ENCODE data around the gene SLC12A6. TPM values are rescaled to one million over a fixed set of nuclear protein-coding genes. Genes with fewer than 3 reads are reported as not detected.
A peak's percentile ranks its signal among the peaks of the same experiment; 100 is the strongest.
"Not testable (repeated sequence)": the region's sequence is repeated elsewhere in the genome, so short reads cannot be mapped to it uniquely, and the experiment has no call there.

The SLC12A6 gene
- 35.1 TPM for polyA plus RNA-seq (ENCODE audit: insufficient read length)
- long read RNA-seq, donor 1, partial matches to known transcripts: 81 of 194 reads
- long read RNA-seq, donor 1, other reads (novel, unspliced or antisense): 112 of 194 reads
- long read RNA-seq, donor 2: 0 reads
- long read RNA-seq, donor 3: 0 reads
- long read RNA-seq, donor 4: 0 reads
- long read RNA-seq, donor 5, partial matches to known transcripts: 0 of 1 reads
- long read RNA-seq, donor 5, other reads (novel, unspliced or antisense): 0 of 1 reads
- long read RNA-seq, donor 6: 0 reads
- long read RNA-seq, donor 7: 0 reads
- long read RNA-seq, donor 8: 0 reads

DNA sequence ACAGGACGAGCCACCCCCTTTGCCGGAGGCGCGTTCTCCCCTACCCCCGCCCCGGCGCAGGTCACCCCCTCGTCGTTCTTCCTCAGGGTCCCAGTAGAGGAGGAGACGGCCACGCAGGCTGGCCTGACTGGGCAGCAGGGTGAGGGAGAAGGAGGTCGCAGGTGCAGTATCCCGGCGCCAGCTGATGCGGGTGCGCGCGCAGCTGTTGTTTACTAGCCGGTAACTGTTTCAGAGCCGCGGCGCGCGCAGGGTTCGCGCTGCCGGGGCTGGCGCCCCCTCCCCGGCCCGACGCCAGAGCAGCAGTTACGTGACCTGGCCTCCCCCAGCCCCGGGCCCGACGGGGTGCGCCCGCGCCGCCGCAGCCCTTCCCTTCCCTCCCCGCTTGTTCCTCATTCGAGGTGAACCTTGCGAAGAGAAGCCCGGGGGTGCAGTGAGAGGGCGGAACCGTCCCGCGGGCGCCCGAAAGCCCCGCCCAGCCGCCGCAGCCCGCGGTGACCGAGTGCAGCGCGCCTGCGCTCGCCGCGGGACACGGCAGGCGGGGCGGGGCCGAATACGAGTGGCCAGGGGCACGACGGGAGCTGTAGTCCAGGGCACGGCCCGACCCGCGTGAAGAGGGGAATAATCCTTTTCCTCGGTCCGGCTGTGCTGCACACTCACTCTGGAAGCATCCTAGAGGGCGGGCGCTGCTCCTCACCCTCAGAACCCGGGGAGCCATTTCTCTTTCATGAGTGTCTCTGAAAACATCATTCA is at the start of gene SLC12A6:
TSS of gene SLC12A6 (minus strand) at position 225 of the 750 bp plus-strand sequence. CDS start 1,101 bp downstream, outside the sequence.
- peak; percentile 84 for DNase-seq

DNA sequence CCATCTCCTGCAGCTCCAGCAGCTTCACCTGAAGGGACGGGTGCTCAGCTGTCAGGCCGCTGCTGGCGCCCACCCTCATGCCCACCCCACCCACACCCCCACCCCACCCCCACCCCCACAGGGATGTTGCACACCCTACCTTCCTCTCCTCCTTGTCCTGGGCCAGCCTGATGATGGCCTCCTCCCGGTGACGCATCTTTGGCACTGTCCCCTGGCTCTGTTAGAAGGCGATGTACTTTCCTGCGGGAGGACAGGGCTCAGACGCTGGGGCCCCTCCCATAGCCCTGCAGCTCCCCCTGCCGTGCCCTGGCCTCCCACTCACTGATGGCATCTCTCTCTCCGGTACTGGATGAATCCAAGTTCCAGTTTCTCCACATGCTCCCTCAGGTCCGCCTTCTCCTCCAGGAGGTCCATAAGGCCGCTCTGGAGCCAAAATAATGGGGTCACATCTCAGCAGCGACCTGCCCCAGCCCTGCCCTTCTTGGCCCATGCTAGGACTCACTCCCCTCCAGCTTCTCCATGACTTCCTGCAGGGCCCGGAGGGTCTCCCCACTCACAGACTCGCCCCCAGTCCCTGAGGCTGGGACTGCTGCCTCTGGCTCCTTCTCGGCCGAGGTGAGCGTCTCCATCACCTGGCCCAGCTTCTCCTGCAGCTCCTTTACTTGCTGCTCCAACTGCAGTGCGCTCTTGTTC is 44.4 kb upstream of the SLC12A6 start:
- not testable (repeated sequence) for DNase-seq

DNA sequence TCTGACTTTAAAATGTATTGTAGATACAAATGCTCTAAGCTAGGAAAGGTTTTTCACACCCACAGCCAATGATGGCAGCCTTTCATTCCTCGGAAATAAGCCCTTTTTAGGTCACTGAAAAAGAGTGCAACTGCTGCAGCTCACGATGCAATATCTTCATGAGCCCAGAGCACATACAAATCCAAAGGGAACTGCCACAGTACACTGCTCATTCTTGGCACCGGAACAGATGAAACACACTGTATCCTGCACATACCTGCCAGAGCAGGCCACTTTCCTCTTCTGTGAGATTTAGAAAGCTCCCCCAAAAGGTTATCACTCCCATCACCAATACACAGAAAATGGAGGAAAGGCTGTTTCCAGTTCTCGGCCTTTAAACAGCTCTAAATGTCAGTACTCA is 42.9 kb upstream of the SLC12A6 start:
- not testable (repeated sequence) for DNase-seq

DNA sequence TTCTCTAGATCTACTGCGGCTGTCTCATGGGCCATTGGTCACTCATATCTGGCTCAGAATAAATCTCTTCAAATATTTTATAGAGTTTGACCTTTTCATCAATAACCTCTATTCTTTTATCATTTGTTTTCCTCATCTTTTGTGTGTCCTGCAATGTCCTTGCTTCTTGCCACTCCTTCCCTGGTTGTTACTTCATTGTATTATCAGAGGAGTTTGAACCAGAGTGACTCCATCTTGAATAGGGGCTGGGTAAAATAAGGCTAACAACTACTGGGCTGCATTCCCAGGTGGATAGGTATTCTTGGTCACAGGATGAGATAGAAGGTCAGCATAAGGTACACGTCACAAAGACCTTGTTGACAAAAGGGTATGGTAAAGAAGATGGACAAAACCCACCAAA is 39.3 kb upstream of the SLC12A6 start:
- no peak for DNase-seq

DNA sequence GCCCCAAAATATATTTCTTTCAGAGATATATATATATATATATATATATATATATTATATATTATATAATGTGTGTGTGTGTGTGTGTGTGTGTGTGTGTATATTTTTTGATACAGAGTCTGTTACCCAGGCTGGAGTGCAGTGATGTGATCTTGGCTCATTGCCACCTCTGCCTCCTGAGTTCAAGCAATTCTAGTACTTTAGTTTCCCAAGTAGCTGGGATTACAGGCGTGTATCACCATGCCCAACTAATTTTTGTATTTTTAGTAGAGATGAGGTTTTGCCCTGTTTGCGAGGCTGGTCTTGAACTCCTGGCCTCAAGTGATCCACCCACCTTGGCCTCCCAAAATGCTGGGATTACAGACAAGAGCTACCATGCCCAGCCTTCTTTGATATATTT is 38.0 kb upstream of the SLC12A6 start:
- not testable (repeated sequence) for DNase-seq

DNA sequence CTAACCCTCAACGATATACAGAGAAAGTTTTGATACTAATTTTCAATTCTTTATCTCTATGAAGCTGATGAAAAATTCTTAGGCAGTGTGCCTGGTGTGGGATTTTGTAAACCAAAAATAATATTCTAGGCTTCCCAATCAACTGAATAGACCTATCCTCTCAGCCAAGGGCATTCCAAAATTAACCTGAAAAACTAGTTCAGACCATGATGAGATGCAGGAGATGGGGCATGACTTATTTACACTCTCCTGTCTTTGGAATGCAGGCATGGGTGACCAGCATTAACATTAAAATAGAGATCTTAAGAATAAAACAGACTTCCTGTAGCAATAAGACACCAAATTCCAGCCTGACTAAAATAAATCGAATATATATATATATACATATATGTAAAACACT is 37.2 kb upstream of the SLC12A6 start:
- no peak for DNase-seq

DNA sequence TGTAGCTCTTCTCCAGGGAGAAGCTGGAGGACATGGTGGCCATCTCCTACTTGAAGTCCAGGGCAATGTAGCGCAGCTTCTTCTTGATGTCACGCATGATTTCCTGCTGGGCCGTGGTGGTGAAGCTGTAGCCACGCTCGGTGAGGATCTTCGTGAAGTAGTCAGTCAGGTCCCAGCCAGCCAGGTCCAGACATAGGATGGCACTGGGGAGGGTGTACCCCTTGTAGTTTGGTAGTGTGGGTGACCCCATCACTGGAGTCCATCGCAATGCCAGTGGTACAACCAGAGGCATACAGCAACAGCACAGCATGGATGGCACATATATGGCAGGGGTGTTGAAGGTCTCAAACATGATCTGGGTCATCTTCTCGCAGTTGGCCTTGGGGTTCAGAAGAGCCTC is 36.4 kb upstream of the SLC12A6 start:
- no peak for DNase-seq

DNA sequence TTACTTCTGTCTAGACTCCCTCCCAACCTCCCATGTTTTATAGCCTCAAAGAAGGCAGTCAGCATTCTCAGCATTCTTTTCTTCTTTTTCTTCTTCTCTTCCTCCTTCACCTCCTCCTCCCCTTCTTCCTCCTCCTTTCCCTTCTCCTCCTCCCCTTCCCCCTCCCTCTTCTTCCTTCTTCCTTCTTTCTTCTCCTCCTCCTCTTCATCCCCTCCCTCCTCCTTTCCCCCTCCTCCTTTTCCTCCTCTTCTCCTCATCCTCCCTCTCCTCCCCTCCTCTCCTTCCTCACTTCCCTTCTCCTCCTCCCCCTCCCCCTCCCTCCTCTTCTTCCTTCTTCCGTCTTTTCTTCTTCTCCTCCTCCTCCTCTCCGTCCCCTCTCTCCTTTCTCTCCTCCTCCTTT is 33.1 kb upstream of the SLC12A6 start:
- DNase-seq: no peak

DNA sequence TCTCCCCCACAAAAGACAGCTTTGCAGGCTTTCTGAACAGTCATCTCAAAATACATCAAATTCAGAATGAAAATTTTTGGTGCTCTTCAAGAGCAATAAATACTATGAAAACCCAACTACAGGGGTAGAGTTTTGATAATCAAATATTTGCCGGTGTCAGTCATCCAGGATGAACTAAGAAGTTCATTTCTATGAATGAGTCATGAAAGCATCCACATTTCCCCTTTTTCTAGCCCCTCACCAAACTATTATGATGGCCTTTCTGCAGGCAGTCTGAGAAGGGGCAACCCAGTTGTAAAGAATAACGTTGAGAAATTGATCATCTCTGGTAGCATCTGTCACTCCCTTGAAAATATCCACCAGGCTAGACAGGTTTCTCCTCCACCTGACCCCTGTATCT is 32.5 kb upstream of the SLC12A6 start:
- no peak for DNase-seq

DNA sequence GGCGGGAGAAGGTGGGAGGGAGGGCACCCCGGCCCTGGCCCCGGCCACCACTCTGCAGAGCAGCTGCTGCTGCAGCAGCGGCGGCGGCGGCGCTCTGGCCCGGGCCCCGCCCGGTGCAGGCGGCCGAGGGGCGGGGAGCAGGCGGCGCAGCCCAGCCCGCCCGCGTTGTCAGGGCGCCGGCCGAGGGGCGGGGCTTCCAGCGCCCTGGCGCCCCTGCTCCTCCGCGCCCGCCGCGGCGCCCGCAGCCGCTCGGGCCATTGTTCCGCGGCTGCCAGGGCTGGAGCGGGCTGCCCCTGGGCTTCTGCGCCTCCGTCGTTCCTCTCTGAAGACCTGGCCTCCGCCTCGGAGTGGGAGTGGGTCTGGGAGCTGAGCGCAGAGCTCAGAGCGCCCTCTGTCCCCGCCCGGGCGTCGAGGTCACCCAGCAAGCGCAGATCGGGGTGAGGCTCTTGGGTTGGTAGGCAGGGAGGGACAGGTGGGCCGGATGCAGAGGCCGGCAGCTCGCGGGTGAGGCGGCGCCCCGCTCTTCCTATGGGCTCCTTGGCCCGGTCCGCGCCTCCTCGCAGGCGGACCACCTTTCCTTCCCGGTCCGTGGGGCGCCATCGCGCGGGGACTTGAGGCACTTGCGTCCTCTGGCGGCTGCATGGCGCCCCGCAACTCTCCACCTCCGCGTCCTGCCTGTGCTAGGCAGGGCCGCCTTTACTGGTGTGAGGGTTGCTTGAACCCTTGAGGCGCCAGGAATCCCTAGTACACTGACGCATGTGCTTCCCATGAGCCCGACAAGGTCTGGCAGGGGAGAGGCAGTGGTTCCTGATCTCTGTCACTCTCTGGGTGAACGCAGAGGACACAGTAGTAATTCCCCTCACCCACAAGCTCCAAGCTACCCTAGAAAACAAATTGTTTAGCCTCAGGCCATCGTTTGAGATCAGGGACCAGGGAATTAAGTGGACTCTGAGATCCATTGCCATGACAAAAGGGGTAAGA is 29.8 kb upstream of the SLC12A6 start, which contains the start of gene LPCAT4:
TSS of gene LPCAT4 (minus strand) at position 96 of the 981 bp plus-strand sequence. CDS start 96 bp downstream, outside the sequence.
- DNase-seq: peak; percentile 84

DNA sequence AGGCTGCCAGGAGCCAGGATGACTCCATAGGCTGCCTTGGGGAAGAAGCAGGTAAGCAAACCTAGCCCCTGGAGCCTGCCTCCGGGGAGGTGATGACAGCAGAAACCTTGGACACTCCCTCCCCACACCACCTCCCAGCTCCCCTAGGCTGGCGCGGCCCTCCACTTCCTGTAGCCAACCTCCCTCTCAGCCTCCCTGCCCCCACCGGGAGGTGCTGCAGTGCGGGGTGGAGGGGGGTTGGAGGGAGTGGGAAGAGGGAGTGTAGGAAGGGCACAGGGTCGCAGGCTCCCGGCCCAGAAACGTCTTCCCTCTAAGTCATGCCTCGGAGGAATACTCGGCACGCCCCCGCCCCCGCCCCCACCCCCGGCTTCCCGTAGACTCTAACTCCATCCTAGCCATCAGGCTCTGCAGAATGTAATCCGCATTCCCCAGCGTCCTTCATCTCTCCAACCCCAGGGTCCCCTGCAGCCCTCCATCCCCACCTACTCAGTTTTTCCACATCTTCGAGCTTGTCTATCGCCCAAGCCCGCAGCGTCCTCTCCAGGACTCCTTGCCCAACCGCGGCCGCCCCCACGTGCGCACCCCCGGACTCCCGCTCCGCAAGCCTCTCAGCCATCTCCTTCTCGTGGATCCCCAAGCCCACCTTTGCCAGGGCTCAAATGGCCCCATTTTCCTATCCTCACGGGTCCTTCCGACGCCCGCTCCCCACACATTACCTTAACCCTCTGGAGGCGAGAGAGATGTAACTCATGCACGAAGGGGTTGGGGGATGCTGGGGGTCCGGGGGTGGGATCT is 28.9 kb upstream of the SLC12A6 start:
- peak; percentile 63 for DNase-seq

DNA sequence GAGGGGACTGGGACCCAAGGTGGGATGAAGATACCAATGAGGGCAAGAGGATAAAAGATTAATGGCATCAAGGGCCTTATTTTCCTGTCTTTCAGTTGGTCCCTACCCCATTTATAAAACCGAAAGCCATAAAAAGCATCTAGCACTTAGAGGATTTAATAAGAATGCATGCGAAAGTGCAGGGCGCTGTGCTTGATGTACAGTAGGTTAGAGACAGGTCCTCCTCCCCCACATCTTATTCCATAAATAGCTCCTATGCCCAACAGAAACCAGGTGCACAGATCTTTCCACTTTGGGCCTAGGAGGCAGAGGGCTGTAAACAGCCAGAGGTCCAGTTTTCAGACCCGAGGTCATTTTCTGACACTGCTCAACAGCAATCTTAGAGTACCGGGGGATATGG is 28.3 kb upstream of the SLC12A6 start:
- no peak for DNase-seq

DNA sequence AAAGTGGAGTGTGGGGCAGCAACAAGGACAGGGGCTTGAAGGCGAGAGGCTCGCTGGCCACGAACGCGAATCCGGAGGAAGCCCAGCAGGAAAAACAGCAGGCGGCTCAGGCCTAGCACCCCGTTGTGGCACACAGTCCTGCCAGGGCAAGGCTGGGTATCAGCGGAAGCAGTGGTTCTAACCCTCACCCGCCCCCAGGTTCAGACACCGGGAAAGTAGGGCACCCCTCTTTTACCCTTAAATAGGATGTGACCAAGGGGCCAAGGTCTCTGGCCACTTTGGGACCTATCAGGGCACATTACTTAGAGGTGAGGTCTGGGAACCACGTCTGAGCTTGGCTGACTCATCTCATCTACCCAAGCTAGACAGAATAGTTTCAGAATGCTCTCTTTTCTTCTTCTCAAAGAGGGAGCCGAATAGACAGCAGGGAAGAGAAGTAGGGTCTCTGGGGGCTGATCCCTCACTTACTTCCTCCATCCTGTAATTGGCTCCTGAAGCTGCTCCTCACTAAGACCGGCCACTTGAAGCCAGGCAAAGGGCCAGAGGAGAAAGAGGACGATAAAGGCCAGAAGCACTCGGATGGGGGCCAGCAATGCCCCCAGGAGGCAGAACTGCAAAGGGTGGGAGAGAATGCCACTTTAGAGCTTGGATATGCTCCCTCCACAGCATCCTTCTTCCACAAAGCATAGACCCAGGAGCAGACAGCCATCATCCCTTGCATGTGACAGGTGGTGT is 27.7 kb upstream of the SLC12A6 start:
- DNase-seq: no peak

DNA sequence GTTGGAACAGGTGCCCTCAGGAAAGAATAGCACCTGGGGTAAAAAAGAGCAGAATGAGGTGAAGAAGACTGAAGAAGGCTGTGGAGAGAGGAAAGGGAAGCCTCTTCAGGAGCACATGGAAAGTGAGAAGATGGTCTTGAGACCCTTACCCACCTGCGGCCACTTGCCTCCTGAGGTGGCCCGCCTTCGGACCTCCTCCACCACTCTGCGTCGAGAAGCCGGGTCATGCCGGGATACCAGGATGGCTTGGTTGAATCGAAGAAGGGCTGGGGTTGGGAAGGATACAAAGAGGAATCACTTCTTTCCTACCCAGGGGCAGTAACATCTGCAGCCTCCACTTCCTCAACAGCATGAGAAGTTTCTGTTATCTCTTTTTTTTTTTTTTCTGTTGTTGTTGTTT is 26.5 kb upstream of the SLC12A6 start:
- DNase-seq: no peak

DNA sequence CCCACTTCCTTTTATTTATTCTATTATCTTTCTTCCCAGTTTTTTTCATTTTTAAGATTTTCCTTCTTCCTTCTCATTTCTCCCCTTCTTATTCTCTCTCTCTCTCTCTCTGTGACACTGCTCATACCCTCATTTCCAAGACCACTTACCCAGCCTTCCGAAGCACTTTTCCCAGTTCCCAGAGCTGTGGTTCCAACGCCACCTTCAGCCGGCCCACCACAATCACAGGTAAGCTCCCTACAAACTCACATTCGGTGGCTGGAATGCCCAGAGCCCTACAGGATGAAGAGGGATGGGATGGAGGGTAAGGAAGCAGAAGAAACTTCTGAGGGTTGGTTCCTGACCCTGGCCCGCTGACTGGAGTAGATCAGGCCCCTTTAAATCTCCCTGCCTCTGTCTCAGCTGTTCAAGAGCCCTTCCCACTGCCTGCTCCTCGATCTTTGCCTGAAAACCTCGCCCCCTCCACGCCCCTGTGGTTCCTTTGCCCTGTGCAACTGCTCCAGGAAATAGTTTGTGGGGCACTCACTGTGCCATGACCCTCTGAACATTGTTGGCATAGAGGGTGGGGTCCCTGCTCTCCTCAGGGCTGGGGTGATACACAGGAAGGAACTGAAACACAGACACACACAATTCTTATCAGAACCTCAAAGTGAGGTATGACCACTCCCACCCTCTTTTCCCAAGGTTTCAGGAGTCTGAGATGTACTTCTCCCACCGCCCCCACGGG is 24.6 kb upstream of the SLC12A6 start:
- DNase-seq: no peak

DNA sequence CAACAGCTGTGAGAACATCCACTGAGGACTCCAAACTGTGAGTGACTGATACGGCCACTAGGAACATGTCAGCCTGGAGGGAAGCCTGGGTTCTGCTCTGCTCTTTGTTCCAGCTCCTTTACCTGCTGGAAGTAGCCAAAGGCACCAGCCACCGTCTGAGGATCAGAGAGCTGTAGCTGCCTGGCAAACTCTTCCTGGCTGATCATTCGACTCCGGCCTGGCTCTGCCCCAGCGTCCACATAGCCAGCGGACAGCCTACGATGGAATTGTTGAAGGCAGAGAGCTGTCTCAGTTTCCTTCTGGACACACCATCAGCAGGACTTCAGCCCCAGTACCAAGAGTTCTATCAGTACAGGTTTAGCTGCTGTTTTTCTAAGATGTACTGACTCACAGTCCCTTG is 23.7 kb upstream of the SLC12A6 start:
- DNase-seq: no peak

DNA sequence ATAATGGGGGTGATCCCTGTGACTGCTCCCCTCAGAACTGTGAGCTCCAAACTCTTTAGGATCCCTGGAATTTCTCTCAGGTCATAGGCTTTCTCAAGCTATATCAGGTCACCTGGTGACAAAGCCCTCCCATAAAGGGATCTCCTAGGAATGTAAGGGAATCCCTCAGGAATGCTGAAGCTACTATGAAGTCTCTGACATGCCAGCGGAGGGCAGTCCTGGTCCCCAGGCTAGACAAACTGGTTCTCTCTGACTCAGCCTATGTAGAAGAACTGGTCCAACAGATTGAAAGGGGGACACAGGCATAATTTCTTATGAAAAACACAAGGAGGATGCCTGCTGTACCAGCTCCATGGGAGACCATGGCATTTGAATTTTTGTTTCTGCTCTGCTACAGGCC is 22.7 kb upstream of the SLC12A6 start:
- no peak for DNase-seq

DNA sequence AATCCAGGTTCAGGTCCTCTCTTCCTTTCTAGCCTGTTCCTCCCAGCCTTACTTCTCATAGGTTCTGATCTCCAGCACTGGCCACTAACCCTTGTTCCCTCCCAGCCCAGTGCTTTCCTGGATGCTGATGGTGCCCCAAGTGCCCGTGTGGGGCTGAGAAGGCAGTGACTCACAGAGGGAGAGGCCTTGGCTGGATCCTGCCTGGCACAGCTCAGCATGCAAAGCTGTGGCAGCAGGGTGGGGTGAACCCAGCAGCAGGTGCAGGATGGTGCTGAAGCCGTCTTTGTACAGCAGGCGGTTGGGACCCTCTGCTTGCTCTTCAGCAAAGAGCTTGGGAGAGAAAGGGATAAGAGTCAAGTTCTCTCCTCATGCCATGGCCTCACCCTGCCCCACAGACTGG is 21.8 kb upstream of the SLC12A6 start:
- DNase-seq: no peak

DNA sequence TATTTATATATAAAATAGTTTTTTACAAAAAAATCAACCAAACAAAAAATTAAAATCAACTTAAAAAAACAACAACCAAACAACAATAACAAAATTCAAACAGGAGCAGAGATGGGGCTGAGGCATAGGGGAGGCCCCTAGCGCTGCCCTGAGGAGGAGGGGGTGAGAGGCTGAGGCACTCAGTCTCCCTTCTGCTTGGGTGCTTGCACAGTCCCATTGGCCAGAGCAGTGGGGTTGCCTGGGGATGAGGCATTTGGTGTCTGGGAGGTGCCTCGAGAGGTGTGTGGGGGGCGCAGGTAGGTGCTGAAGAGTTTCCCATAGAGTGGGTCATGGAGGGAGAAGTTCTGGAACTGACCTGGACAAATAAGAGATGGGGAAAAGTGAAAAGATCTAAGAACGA is 21.4 kb upstream of the SLC12A6 start:
- DNase-seq: no peak
